Mammary epithelial cell (primary cell): ENCODE data around the gene MTCH1.

Experiments
- EZH2 ChIP-seq: IDR thresholded peaks from 2 replicates; pipeline ENCODE4 v1.6.1; 2012; ENCODE audit warnings: low read length, inconsistent platforms, borderline replicate concordance
- TF ChIP-seq, protein P1 (sequence below), 2 donors: IDR thresholded peaks in 1 of 2; conservative IDR thresholded peaks in 1 of 2; 2 replicates each; pipeline ENCODE4 v1.5.1; 2011 to 2012; ENCODE audit warnings: inconsistent platforms in 2 of 2, low read length in 2 of 2, mild to moderate bottlenecking in 2 of 2, control low read depth in 1 of 2, low read depth in 1 of 2; ENCODE audit not compliant: insufficient read depth in 1 of 2; ENCODE audit errors: extremely low read depth in 1 of 2

DNA sequence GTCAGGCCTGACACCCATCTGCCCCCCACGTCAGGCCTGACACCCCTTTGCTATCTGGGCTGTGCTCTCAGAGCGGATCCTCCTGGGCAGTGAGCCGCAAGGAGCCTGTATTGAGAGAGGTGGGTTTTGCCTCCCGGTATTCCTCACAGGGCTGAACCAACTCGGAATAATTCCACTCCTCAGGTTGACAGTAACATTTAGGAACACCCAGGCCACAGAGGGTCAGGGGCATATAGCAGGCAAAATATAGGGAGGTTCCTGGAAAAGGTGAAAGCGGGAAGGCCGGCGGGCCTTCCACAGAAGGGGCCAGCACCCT, 12.7 kb upstream of the MTCH1 start:
- TF ChIP-seq, protein P1, sequence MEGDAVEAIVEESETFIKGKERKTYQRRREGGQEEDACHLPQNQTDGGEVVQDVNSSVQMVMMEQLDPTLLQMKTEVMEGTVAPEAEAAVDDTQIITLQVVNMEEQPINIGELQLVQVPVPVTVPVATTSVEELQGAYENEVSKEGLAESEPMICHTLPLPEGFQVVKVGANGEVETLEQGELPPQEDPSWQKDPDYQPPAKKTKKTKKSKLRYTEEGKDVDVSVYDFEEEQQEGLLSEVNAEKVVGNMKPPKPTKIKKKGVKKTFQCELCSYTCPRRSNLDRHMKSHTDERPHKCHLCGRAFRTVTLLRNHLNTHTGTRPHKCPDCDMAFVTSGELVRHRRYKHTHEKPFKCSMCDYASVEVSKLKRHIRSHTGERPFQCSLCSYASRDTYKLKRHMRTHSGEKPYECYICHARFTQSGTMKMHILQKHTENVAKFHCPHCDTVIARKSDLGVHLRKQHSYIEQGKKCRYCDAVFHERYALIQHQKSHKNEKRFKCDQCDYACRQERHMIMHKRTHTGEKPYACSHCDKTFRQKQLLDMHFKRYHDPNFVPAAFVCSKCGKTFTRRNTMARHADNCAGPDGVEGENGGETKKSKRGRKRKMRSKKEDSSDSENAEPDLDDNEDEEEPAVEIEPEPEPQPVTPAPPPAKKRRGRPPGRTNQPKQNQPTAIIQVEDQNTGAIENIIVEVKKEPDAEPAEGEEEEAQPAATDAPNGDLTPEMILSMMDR (conservative IDR thresholded peaks at IDR 0.05 in 1 of 2, IDR thresholded peaks at IDR 0.05 in 1 of 2; ENCODE audit: extremely low read depth in 1 of 2, insufficient read depth in 1 of 2, low read depth in 1 of 2, low read length in 2 of 2) = no peak
- TF ChIP-seq EZH2 = no peak
